DND-41 (cell line): ENCODE data around the gene SLAMF8.

Experiments
- ATAC-seq: fragments of 200-7000 bp; cut with Tn5 transposase; 3 replicates; pipeline ENCODE4 v1.9.1; 2021; ENCODE audit warnings: low read depth; ENCODE audit not compliant: insufficient read depth
- DNase-seq: peaks from one replicate; pipeline ENCODE4 v3.0.0-alpha.2; 2020
- H2AFZ ChIP-seq: 2 replicates; pipeline ENCODE4 v1.6.0; 2012; ENCODE audit warnings: low read depth, low read length
- H3K27ac ChIP-seq: 2 replicates; pipeline ENCODE4 v1.5.1; 2012; ENCODE audit warnings: low read length, inconsistent platforms
- H3K27me3 ChIP-seq: fragments of 200-600 bp; sonication (generic); 2 replicates; pipeline ENCODE4 v1.6.0; 2012; ENCODE audit warnings: low read length, mild to moderate bottlenecking, inconsistent platforms; ENCODE audit not compliant: insufficient read depth, poor library complexity
- H3K36me3 ChIP-seq: 2 replicates; pipeline ENCODE4 v1.5.1; 2012; ENCODE audit warnings: low read length, inconsistent platforms; ENCODE audit not compliant: insufficient read depth
- H3K4me1 ChIP-seq: 2 replicates; pipeline ENCODE4 v1.5.1; 2012; ENCODE audit warnings: mild to moderate bottlenecking, low read length; ENCODE audit not compliant: insufficient read depth
- H3K4me2 ChIP-seq: 2 replicates; pipeline ENCODE4 v1.6.0; 2012; ENCODE audit warnings: mild to moderate bottlenecking, moderate library complexity, low read length, inconsistent platforms; ENCODE audit not compliant: insufficient read depth
- H3K4me3 ChIP-seq, 2 experiments: fragments of 200-600 bp in 1 of 2; shearing (Covaris generic) in 1 of 2; 2 replicates each; pipeline ENCODE4 v1.5.1; 2012 to 2016; ENCODE audit warnings: inconsistent platforms in 2 of 2, low read length in 2 of 2, mild to moderate bottlenecking in 2 of 2, low read depth in 1 of 2, moderate library complexity in 1 of 2
- H3K79me2 ChIP-seq: 2 replicates; pipeline ENCODE4 v1.6.0; 2012; ENCODE audit warnings: low read length, inconsistent platforms; ENCODE audit not compliant: insufficient read depth
- H3K9ac ChIP-seq: 2 replicates; pipeline ENCODE4 v1.6.0; 2012; ENCODE audit warnings: low read depth, mild to moderate bottlenecking, inconsistent platforms, low read length, moderate library complexity
- H3K9me3 ChIP-seq: 2 replicates; pipeline ENCODE4 v1.5.1; 2012; ENCODE audit warnings: low read length, moderate library complexity, mild to moderate bottlenecking, inconsistent platforms; ENCODE audit not compliant: insufficient read depth, severe bottlenecking
- H4K20me1 ChIP-seq: 2 replicates; pipeline ENCODE4 v1.6.0; 2012; ENCODE audit warnings: low read length; ENCODE audit not compliant: insufficient read depth
- EZH2 ChIP-seq: IDR thresholded peaks from 3 replicates; pipeline ENCODE4 v1.6.1; 2012; ENCODE audit warnings: borderline replicate concordance, low read depth, mild to moderate bottlenecking, moderate library complexity, low read length, inconsistent platforms; ENCODE audit not compliant: severe bottlenecking
- TF ChIP-seq, protein P1 (sequence below): IDR thresholded peaks from 2 replicates; pipeline ENCODE4 v1.5.1; 2012; ENCODE audit warnings: borderline replicate concordance, low read length, moderate library complexity, mild to moderate bottlenecking; ENCODE audit not compliant: poor library complexity, severe bottlenecking; ENCODE audit errors: extremely low read depth

Gene SLAMF8

DNA sequence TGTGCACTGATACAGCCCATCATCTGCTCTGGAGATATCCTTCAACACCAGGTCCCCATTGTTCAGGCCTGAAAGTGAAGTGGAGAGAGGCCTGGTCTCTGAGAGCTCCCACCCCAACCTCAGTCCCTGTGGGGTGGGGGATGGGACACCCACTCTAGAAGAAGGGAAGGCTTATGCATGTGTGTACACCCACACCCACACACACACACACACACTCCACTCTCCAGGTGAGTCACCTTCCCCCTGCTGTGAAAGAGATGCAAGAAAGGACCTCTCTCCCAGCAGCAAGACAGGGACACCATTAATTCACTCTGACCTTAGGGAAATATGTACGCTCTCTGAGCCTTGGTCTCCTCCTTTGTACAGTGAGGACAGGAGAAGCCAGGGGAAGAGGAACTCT is 29.9 kb downstream of the SLAMF8 start:
- no peaks in the 10 kb centered on the region for H3K36me3 ChIP-seq
- no peak overlapping the region for H3K4me2 ChIP-seq
- no peak overlapping the region for H3K27ac ChIP-seq
- H2AFZ ChIP-seq = no peak overlapping the region
- no peak overlapping the region for H3K4me3 ChIP-seq
- ATAC-seq = no peak
- H3K9me3 ChIP-seq = no peaks in the 10 kb centered on the region
- no peaks in the 10 kb centered on the region; the same call in 1 of the 2 replicates for H4K20me1 ChIP-seq
- DNase-seq = no peak
- no peaks in the 10 kb centered on the region for H3K4me1 ChIP-seq
- no peak for TF ChIP-seq EZH2
- TF ChIP-seq, protein P1, sequence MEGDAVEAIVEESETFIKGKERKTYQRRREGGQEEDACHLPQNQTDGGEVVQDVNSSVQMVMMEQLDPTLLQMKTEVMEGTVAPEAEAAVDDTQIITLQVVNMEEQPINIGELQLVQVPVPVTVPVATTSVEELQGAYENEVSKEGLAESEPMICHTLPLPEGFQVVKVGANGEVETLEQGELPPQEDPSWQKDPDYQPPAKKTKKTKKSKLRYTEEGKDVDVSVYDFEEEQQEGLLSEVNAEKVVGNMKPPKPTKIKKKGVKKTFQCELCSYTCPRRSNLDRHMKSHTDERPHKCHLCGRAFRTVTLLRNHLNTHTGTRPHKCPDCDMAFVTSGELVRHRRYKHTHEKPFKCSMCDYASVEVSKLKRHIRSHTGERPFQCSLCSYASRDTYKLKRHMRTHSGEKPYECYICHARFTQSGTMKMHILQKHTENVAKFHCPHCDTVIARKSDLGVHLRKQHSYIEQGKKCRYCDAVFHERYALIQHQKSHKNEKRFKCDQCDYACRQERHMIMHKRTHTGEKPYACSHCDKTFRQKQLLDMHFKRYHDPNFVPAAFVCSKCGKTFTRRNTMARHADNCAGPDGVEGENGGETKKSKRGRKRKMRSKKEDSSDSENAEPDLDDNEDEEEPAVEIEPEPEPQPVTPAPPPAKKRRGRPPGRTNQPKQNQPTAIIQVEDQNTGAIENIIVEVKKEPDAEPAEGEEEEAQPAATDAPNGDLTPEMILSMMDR = no peak
- peaks cover 13% of the 10 kb centered on the region for H3K27me3 ChIP-seq
- no peaks in the 10 kb centered on the region for H3K79me2 ChIP-seq
- H3K9ac ChIP-seq = no peak overlapping the region

DNA sequence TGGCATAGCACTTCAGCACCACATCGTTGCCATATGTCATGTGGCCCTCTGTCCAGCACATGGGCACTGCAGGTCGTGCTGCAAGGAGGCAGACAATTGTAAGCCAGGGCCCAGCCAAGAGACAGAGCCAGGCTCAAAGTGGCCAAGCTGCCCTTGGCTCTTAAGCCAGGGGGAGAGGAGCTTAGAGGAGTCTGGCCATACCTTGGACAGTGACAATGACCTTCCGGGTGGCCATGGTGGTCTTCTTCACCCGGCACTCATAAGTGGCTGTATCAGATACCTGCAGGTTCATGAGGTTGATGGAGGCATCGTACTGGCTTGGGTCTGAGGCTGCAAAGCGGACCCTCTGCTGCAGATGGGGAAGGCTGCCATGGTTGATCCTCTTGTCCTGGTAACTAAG is 31.2 kb downstream of the SLAMF8 start:
- no peak overlapping the region for H2AFZ ChIP-seq
- no peaks in the 10 kb centered on the region for H3K79me2 ChIP-seq
- no peaks in the 10 kb centered on the region for H3K9me3 ChIP-seq
- DNase-seq (no peak), ATAC-seq (no peak)
- H3K4me1 ChIP-seq = no peaks in the 10 kb centered on the region
- no peak overlapping the region for H3K27ac ChIP-seq
- no peaks in the 10 kb centered on the region; the same call in 1 of the 2 replicates for H4K20me1 ChIP-seq
- no peak overlapping the region for H3K4me3 ChIP-seq
- TF ChIP-seq EZH2 = no peak
- TF ChIP-seq, protein P1 = no peak
- H3K4me2 ChIP-seq = no peak overlapping the region
- no peak overlapping the region for H3K9ac ChIP-seq
- peaks cover 11% of the 10 kb centered on the region for H3K27me3 ChIP-seq
- no peaks in the 10 kb centered on the region for H3K36me3 ChIP-seq

GRCh38 chr1:159859767-159860322 is 33.2 kb downstream of the SLAMF8 start:
- no peak overlapping the region for H2AFZ ChIP-seq
- no peak for ATAC-seq

More at GRCh38 chr1:159859767-159860322, 33.2 kb downstream of the SLAMF8 start:
- Histone ChIP-seq H3K36me3 (no peaks in the 10 kb centered on the region), H3K4me3 (no peak overlapping the region), H3K9ac (no peak overlapping the region), H3K27me3 (peaks cover 9% of the 10 kb centered on the region), H3K4me2 (no peak overlapping the region), H3K9me3 (no peaks in the 10 kb centered on the region), H3K79me2 (no peaks in the 10 kb centered on the region), H4K20me1 (no peaks in the 10 kb centered on the region; the same call in 1 of the 2 replicates), H3K4me1 (no peaks in the 10 kb centered on the region), H3K27ac (no peak overlapping the region)
- TF ChIP-seq, protein P1 = no peak
- no peak for DNase-seq
